Activated T-helper 9 cell treated with anti-CD3 and anti-CD28 coated beads, Interleukin-2, amount 50 U/mL, for 16 hours (primary cell): Measurements from ENCODE around the gene PDZRN3.
"Not testable (repeated sequence)": the region's sequence is repeated elsewhere in the genome, so short reads cannot be mapped to it uniquely, and the experiment has no call there.

Source experiments
- DNase-seq: peaks from one replicate; pipeline ENCODE4 v3.0.0-alpha.2; 2020; ENCODE audit warnings: low read depth

The PDZRN3 gene

GRCh38 chr3:73485877-73486330 lies 138.8 kb downstream of the PDZRN3 start:
- DNase-seq = no peak

DNA sequence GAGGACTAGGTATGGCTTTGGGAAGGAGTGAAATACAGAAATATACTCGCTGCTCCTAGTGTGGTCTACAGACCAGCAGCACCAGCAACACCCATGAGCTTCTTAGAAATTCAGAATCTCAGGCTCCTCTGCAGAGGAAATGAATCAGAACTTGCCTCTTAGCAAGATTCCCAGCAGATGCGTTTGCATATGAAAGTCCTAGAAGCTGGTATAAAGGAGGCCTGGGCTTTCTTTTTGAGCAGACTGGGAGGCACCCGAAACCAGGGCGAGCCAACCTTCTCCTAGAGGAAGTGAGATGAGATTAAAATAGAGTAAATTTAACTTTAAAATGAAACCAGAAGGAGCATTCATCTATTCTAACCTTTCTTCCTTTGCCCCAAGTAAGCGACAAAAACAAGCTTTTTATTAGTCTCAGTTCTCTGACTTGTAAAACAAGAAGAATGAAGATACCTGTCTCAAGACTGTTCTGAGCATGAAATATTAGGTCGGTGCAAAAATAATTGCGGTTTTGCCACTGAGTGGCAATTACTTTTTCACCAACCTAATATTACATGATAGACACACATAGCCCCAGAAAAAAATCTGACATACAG lies 140.0 kb downstream of the PDZRN3 start:
- DNase-seq = no peak

DNA sequence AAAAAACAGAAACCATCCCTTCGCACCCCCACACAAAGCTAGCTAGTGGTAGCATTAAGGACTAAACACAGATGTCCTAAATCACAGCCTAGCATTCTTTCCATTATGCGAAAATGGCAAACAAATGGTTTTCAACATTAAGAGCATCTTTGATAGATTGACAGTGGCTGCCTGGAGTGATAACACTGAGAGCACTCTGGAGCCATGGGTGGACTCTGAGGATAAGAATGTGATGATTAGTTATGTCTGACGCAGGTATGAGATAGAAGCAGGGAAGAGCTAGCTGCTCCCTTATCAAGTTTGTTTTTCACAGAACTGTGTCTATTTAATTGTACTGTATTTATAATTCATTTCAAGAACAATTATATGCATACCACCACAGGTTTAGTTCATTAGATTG lies 142.9 kb downstream of the PDZRN3 start:
- no peak for DNase-seq

GRCh38 chr3:73480187-73480672 lies 144.5 kb downstream of the PDZRN3 start:
- no peak for DNase-seq

DNA sequence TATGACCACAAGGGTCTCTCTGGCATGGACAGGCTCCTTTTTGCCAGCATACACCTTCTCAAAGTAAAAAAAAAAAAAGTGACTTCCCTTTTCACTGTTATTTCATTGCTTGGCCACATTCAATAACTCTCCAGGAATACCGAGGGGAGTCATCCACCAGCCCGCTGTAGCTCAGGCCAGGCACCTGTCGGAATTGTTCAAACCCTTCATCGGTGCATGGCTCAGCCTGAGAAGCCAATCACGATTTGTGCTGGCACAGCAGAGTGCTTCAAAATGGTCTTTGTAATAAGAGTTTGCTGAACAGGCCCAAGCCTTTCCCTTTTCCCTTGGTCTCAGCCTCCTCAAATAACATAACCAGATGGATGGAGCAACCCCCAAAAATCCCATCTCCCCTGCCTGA lies 145.4 kb downstream of the PDZRN3 start:
- DNase-seq = no peak

DNA sequence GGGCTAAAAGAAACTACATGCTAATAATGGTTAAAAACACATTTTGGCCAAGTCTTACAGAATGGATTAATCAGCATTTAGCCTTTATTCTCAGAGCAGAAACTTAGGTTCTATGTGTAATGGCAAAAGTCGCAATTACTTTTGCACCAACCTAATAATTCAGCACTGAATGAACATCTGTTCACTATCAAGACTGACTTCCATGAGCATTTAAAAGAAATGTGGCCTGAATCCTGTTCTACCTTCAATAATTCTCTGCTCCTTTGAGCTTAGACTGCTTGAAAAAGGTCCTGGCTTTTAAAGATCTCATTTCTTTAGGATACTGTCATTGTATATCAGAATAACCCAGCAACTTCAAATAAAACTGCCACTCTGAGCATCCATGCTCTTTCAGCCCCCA lies 145.9 kb downstream of the PDZRN3 start:
- DNase-seq = no peak

DNA sequence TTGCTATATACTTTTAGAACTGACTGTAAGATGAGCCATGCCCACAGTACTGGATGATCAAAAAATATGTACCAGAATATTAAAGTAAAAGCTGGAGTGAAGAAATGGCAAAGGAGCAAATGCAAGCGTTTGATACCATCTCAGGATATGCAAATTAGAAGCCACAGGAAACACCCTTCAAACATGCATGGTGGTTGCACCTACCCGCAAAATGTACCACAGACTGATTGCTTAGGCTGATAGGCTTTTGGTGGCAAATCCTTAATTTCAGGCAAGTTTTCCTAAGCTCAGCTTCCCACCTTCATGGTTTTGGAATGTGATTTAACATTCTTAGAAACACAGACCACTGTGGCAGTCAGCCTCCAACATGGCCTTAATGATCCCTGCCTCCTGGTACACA lies 149.0 kb downstream of the PDZRN3 start:
- DNase-seq = no peak

- no peak for DNase-seq
Measured at GRCh38 chr3:73475175-73475574, 149.6 kb downstream of the PDZRN3 start.

GRCh38 chr3:73474619-73475018 lies 150.1 kb downstream of the PDZRN3 start:
- no peak for DNase-seq

DNA sequence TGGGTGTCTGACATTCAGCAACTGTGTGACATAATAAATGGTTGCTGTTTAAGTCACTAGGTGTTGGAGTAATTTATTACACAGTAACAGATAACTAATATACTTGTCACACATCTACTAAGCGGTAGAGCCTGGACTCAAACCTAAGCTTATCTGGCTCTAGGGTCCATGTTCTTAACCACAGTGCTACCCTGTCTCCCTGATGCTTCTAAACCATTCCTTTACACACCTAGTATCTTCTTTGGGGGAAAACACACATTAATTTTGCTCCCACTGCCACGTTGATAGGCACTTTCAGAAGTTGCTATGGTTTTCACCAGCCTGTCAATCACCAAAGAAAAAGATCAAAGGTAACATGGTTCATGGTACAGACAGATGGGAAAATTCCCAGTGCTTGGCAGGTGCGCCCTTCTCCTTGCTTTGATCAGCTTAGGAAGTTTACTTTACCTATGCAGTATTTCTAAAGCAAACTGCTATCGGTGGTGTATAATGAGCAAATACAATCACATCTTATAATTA lies 150.8 kb downstream of the PDZRN3 start:
- DNase-seq = no peak

DNA sequence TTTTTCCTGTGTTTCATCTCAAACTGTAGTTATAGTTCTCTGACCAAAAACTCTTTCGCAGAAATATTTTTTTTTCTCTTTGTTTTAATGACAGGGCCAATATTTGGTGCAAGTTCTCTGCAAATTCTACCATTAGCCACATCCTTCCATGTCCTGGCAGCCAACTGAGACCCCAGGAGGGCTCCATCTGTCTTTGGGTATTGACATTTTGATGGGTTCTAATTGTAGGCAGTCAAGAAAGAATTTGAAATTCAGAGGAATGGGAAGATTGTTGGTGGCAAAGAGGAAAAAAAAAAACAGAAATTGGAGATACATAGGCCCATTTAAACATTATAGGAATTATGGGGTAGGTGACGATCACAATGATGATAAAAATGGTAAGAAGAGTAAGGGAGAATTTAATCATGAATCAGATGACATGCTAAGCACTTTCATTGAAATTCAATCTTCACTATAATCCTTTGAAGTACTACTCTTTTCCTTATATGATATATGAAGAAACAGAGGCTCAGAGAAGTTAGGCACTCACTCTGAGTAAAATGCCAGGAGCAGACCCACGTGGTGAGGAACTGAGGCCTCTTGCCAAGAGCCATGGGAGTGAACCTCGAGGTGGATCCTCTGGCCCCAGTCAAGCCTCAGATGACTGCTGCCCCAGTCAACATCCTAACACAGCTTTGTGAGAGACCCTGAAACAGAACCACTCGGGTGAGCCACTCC lies 151.4 kb downstream of the PDZRN3 start:
- no peak for DNase-seq

GRCh38 chr3:73471986-73472787 lies 152.6 kb downstream of the PDZRN3 start:
- no peak for DNase-seq

DNA sequence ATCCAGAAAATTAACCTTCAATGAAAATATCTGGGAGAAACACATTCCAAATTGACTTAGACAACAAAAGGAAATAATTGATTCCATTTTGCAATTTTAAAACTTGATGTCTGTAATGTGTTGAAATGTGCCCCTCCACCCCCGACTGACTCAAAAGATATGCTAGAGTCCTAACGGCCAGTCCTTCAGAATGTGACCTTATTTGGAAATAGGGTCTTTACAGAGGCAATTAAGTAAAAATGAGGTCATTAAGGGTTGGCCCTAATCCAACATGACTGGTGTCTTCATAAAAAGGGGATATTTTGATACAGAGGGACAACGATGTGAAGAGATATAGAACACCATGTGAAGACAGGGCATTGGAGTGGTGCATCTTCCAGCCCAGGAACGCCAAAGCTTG lies 153.9 kb downstream of the PDZRN3 start:
- no peak for DNase-seq

DNA sequence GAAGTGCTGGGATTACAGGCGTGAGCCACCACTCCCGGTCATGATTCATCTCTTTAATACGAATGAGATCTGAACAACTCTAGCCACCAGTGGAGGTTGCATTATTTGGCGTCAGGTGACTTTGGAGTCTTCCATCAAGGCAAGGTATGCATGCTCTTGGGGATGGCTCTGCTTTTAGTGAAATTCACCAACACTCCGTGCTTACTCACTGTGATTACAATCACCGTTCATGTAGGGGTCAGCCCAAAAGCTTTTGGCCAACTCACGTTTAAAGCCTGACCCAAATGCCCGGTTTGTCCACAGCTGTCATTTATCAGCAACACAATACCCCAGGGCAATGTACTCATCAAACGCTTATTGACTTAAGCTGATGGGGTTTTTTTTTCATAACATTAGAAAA lies 155.4 kb downstream of the PDZRN3 start:
- no peak for DNase-seq

DNA sequence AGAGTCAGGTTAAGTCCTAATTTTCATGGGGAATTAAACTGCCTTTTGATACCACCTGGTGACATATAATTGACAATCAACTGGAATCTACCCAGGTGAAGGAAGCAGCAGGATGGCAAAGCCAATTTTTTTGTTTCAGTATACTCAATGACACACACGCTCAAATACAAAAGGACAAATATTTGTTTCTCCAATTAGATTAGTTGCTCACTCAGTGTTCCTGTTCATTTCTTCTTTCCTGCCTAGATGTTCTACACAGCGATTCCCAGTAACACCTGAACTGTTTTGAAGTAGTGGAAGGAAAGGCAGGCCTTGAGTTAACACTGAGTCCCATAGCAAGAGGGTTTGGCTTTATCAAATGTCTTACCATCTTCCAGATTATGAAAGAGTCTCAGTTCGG lies 157.5 kb downstream of the PDZRN3 start:
- no peak for DNase-seq

GRCh38 chr3:73465926-73466325 lies 158.8 kb downstream of the PDZRN3 start:
- no peak for DNase-seq

GRCh38 chr3:73464126-73464525 lies 160.6 kb downstream of the PDZRN3 start:
- not testable (repeated sequence) for DNase-seq

DNA sequence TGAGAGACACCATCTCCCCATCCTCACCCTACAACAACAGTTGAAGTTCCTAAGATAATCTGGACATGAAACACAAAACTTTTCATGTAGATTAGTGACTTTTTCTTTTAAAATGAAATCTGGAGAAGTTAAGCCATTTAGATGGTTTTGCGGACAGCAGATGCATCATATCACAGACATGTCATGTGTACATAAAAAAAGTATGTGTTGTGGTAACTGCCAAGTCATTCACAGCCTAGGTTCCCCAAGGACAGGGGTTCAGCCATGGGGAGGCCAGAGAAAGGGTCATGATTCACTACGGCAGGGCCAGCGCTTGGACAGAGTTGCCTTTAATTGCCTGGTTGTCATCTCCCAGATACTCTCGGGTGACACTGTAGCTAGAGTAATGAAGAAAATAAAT lies 163.2 kb downstream of the PDZRN3 start:
- no peak for DNase-seq

- no peak for DNase-seq
Measured at GRCh38 chr3:73459711-73460110, 165.0 kb downstream of the PDZRN3 start.

GRCh38 chr3:73453666-73454065 lies 171.1 kb downstream of the PDZRN3 start:
- no peak for DNase-seq

DNA sequence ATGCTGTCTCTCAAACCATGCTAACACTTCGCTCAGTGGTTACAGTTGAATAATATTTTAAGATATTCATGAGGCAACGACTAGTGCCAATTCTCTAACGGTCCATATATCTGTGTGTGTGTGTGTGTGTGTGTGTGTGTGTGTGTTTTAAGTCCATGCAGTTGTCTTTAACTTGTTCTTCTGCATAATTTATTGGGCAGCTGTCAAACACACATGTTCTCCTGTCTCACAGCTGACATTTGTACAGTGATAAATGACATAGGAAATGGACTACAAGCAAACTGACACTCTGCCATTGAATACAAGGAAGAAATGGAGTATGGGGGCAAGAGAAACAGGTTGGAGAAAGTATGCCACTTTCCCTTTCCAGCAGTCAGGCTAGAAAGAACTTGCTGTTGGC lies 172.0 kb downstream of the PDZRN3 start:
- DNase-seq = no peak

DNA sequence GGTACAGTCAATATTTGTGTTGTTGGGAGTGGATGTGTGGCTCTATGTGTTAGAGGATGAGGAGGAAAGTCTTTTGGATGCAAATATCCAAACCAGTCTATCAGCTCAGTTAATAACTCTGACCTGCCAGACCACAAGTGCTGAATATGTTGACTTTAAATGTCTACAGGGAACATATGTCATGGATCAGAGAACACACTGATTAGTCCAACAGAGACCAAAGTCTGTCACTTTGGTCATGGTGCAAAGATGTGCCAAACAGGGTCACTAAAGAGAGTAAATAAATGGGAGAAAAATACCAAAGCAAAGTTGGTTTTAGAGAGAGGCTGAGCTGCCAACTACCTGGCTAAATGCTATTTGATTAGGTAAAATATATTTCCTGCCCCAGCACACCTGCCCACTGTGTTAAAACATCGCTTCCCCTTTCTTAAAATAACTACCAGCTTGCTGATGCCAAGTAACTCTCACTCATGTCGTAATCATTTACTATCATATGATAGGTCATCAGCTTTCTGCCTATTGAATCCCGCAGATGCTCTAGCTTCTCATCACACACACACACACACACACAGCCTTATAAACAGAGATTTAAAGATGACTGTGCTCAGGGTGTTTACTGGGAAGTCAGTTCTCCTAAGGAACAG lies 173.3 kb downstream of the PDZRN3 start:
- no peak for DNase-seq
